ENCODE data around the gene OR2K2.
A peak's percentile ranks its signal among the peaks of the same experiment; 100 is the strongest.
"Not testable (repeated sequence)": the region's sequence is repeated elsewhere in the genome, so short reads cannot be mapped to it uniquely, and the experiment has no call there.

OR2K2 gene

GRCh38 chr9:111298731-111299598 lies 31.1 kb downstream of the OR2K2 start:
- peak; percentile 30 for DNase-seq (ENCODE audit: low spot score)
- FAIRE-seq = no peak

GRCh38 chr9:111298111-111298510 lies 31.9 kb downstream of the OR2K2 start:
- FAIRE-seq (no peak), DNase-seq (ENCODE audit: low spot score) (no peak)

GRCh38 chr9:111297066-111297824 lies 32.8 kb downstream of the OR2K2 start:
- FAIRE-seq = no peak
- DNase-seq (ENCODE audit: low spot score) = no peak

- FAIRE-seq = no peak
- no peak for DNase-seq (ENCODE audit: low spot score)
Measured at GRCh38 chr9:111294691-111295451, 35.2 kb downstream of the OR2K2 start.

GRCh38 chr9:111287127-111287526 lies 42.9 kb downstream of the OR2K2 start:
- FAIRE-seq (no peak), DNase-seq (ENCODE audit: low spot score) (peak; percentile 12)

GRCh38 chr9:111284703-111285102 lies 45.3 kb downstream of the OR2K2 start:
- no peak for DNase-seq (ENCODE audit: low spot score)

GRCh38 chr9:111282845-111283244 lies 47.2 kb downstream of the OR2K2 start:
- DNase-seq (ENCODE audit: low spot score) (no peak), FAIRE-seq (no peak)

More at GRCh38 chr9:111284703-111285102, 45.3 kb downstream of the OR2K2 start:
- FAIRE-seq = no peak

- not testable (repeated sequence) for FAIRE-seq; DNase-seq (ENCODE audit: low spot score)
Measured at GRCh38 chr9:111280795-111281194, 49.2 kb downstream of the OR2K2 start.

Measured in urothelium cell line (cell line).